Peyer's patch (tissue), 4 donors: Measurements from ENCODE around the gene ARHGAP12. TPM values are rescaled to one million over a fixed set of nuclear protein-coding genes. Genes with fewer than 3 reads are reported as not detected.

Experiments used
- DNase-seq, 3 donors: peaks; one replicate each; pipeline ENCODE4 v3.0.0-alpha.2; 2017 to 2019
- H3K27ac ChIP-seq, 4 donors: fragments of 200-600 bp; sonication (generic); one replicate each; pipeline ENCODE4 v1.5.1; 2016 to 2019
- H3K27me3 ChIP-seq, 2 donors: fragments of 200-600 bp; sonication (generic); one replicate each; pipeline ENCODE4 v1.5.1; 2019
- H3K36me3 ChIP-seq, 3 donors: fragments of 200-600 bp; sonication (generic); one replicate each; pipeline ENCODE4 v1.5.1; 2016 to 2019
- H3K4me1 ChIP-seq, 4 donors: fragments of 200-600 bp; sonication (generic); one replicate each; pipeline ENCODE4 v1.5.1; 2016 to 2019
- H3K4me3 ChIP-seq, 4 donors: fragments of 200-600 bp; sonication (generic); 1 replicate in 3 of 4; 2 replicates in 1 of 4; pipeline ENCODE4 v1.5.1; 2016 to 2019; ENCODE audit warnings: mild to moderate bottlenecking in 1 of 4
- H3K9me3 ChIP-seq, 4 donors: fragments of 200-600 bp; sonication (generic); one replicate each; pipeline ENCODE4 v1.5.1; 2016 to 2019; ENCODE audit warnings: mild to moderate bottlenecking in 1 of 4
- POLR2A ChIP-seq, 2 donors: fragments of 450-650 bp; IDR thresholded peaks; one replicate each; pipeline ENCODE4 v1.5.1; 2017; ENCODE audit warnings: antibody characterized with exemption in 2 of 2, mild to moderate bottlenecking in 2 of 2, moderate library complexity in 2 of 2
- total RNA-seq, 4 donors: library from RNA; depleted of rRNA; stranded (reverse); fragments of >200 nt; gene quantifications; one replicate each; pipeline ENCODE4 v1.1.0, GENCODE V29; 2016
- TF ChIP-seq, protein P1 (sequence below), 6 experiments: fragments of 450-650 bp in 4 of 6; fragments of 200-600 bp in 2 of 6; sonication (generic) in 1 of 6; IDR thresholded peaks; one replicate each; pipeline ENCODE4 v1.5.1; 2017 to 2019; ENCODE audit warnings: antibody characterized with exemption in 6 of 6, mild to moderate bottlenecking in 3 of 6, moderate library complexity in 1 of 6

ARHGAP12 gene
- total RNA-seq, 4 donors from 2014 or later, result 46.7 to 56.9 (median 52.4) TPM

DNA sequence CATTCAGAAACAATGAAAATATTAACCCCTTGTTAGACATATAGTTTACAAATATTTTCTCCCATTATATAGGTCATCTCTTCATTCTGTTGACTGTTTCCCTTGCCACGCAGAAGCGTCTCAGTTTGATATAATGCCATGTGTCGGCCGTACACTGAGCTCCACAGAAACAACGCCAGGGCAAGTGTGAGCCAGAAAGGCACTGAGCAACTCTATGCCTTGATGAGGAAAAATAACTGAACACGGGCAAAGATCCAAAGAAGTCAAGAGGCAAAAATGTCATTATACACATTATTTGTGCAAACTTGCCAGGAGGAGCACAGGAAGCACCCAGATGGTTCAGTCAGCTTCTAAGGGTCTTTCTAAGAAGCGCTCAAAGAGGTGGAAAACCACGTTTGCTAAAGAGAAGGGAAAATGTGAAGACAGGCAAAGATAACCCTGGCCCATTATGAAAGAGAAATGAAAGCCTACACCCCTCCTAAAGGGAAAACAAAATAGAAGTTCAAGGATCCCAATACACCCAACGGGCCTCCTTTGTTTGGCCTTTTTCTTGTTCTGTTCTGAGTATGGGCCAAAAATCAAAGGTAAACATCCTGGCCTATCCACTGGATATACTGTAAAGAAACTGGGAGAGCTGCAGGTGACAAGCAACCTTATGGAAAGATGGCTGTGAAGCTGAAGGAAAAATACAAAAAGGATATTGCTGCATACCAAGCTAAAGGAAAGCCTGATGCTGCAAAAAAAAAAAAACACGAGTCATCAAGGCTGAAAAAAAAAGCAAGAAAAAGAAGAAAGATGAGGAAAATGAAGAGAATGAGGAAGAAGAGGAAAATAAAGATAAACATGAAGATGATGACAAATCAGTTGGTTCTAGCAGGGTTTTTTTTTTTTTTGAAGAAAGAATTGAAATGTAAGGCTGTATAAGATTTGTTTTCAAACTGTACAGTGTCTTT lies 15.5 kb downstream of the ARHGAP12 start:
- Histone ChIP-seq H3K9me3 (no peaks in the 10 kb centered on the region), H3K27ac (no peak overlapping the region), H3K4me3 (no peak overlapping the region), H3K27me3 (no peaks in the 10 kb centered on the region), H3K36me3 (no peaks in the 10 kb centered on the region), H3K4me1 (peaks cover 0 to 8% (median 0%) of the 10 kb centered on the region in 4 donors)
- TF ChIP-seq, protein P1, sequence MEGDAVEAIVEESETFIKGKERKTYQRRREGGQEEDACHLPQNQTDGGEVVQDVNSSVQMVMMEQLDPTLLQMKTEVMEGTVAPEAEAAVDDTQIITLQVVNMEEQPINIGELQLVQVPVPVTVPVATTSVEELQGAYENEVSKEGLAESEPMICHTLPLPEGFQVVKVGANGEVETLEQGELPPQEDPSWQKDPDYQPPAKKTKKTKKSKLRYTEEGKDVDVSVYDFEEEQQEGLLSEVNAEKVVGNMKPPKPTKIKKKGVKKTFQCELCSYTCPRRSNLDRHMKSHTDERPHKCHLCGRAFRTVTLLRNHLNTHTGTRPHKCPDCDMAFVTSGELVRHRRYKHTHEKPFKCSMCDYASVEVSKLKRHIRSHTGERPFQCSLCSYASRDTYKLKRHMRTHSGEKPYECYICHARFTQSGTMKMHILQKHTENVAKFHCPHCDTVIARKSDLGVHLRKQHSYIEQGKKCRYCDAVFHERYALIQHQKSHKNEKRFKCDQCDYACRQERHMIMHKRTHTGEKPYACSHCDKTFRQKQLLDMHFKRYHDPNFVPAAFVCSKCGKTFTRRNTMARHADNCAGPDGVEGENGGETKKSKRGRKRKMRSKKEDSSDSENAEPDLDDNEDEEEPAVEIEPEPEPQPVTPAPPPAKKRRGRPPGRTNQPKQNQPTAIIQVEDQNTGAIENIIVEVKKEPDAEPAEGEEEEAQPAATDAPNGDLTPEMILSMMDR (IDR thresholded peaks at IDR 0.05), result no peak
- no peak for TF ChIP-seq POLR2A (IDR thresholded peaks at IDR 0.05)
- no peak for DNase-seq

DNA sequence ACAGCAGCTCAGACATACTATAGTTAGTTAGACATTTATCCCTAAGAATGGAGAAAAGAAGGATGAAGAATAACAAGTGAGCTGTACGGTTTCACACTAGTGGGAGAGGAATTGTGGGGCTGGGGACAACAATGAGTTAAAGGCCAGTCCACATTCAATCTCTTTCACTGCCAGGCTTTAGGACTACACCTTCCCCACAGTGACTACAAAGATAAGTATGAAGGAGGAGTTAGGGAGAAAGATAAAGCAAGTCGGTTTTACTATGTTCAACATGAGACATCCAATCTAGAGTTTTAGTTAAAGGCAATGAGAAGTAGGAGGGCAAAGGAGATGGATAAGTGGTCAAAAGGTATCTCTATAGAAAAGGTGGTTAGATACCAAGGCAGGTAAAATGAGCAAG lies 16.3 kb downstream of the ARHGAP12 start:
- Histone ChIP-seq H3K4me1 (peaks cover 0 to 8% (median 0%) of the 10 kb centered on the region in 4 donors), H3K36me3 (no peaks in the 10 kb centered on the region), H3K9me3 (no peaks in the 10 kb centered on the region), H3K27me3 (no peaks in the 10 kb centered on the region), H3K4me3 (no peak overlapping the region), H3K27ac (no peak overlapping the region)
- DNase-seq, result no peak
- TF ChIP-seq POLR2A (IDR thresholded peaks at IDR 0.05), result no peak
- TF ChIP-seq, protein P1 (IDR thresholded peaks at IDR 0.05), result no peak

DNA sequence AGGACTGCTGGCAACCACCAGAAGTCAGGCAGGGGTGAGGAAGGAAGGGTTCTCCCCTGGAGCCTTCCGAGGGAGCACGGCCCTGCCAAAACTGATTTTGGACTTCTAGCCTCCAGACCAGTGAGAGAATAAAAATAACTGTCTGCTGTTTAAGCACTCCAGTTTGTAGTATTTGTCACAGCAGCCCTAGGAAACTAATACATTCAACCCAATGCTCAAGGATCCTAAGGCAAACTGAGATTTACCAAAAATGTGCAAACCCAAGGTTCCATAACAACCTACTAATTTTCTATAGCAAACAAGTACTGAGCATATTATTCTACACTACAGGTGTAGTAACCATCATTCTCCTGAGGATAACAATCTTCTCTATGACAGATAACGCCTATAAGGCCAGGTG lies 18.6 kb downstream of the ARHGAP12 start:
- Histone ChIP-seq H3K4me3 (no peak overlapping the region), H3K9me3 (no peaks in the 10 kb centered on the region), H3K27ac (no peak overlapping the region), H3K36me3 (no peaks in the 10 kb centered on the region), H3K4me1 (peaks cover 0 to 8% (median 0%) of the 10 kb centered on the region in 4 donors), H3K27me3 (no peaks in the 10 kb centered on the region)
- no peak for DNase-seq
- TF ChIP-seq, protein P1 (IDR thresholded peaks at IDR 0.05), result no peak
- TF ChIP-seq POLR2A (IDR thresholded peaks at IDR 0.05), result no peak

DNA sequence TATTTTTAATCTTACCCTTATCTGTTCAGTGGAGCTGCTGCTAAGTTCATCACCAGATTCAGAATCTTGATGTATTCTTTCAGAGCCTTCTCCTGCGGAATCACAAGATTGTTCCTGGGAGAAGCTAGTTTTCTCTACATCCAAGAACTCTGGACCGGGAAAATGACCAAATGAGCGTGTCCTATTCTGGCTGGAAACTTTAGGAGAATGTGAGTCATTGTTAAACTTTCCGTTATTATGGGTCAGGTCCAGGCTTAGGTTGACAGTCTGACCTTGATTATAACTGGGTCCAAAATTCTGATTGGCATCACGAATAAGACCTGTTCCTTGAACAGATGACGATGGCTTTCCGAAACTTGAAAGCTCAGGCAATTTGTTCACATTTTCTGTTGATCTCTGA lies 20.5 kb downstream of the ARHGAP12 start:
- Histone ChIP-seq H3K27ac (no peak overlapping the region), H3K4me3 (no peak overlapping the region), H3K4me1 (peaks cover 0 to 4% (median 0%) of the 10 kb centered on the region in 4 donors), H3K36me3 (no peaks in the 10 kb centered on the region), H3K27me3 (no peaks in the 10 kb centered on the region), H3K9me3 (no peaks in the 10 kb centered on the region)
- TF ChIP-seq, protein P1 (IDR thresholded peaks at IDR 0.05), result no peak
- no peak for TF ChIP-seq POLR2A (IDR thresholded peaks at IDR 0.05)
- DNase-seq, result no peak

DNA sequence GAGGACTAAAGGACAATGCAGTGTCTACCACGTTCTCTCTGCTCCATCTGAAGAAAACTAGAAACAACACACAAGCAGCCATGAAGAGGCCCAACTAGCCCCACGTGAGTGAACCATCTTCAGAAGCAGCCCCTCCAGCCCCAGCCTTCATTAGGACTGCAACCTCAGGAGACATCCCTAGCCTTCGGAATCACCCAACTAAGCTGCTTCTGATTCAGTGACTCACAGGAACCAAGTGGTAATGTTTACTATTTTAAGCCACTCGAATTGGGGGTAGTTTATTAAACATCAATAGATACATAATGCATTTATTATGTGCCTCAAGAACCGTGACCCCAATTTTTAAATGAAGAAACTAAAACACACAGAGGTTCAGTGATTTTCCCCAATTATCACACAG lies 22.6 kb downstream of the ARHGAP12 start:
- Histone ChIP-seq H3K4me1 (no peaks in the 10 kb centered on the region), H3K4me3 (no peak overlapping the region), H3K36me3 (no peaks in the 10 kb centered on the region), H3K27me3 (no peaks in the 10 kb centered on the region), H3K27ac (no peak overlapping the region), H3K9me3 (no peaks in the 10 kb centered on the region)
- TF ChIP-seq, protein P1 (IDR thresholded peaks at IDR 0.05), result no peak
- no peak for TF ChIP-seq POLR2A (IDR thresholded peaks at IDR 0.05)
- no peak for DNase-seq
